Activated CD8-positive, alpha-beta T cell treated with anti-CD3 and anti-CD28 coated beads, Interleukin-2, amount 10 ng/mL, durations not matched to agents 7 days and 5 days (primary cell): ENCODE measurements around the gene ARFRP1. TPM values are rescaled to one million over a fixed set of nuclear protein-coding genes. Genes with fewer than 3 reads are reported as not detected.
A peak's percentile ranks its signal among the peaks of the same experiment; 100 is the strongest.
"Not testable (repeated sequence)": the region's sequence is repeated elsewhere in the genome, so short reads cannot be mapped to it uniquely, and the experiment has no call there.

ENCODE experiments used
- ATAC-seq: fragments of 150-1000 bp; cut with Tn5 transposase; one replicate; pipeline ENCODE4 v1.10.0; 2021; ENCODE audit warnings: moderate library complexity
- CTCF ChIA-PET: fragments of 350-600 bp; sonication (Branson Sonifier 250); formaldehyde crosslinking; loops from one replicate; lab custom pipeline; 2021; ENCODE audit warnings: antibody characterized with exemption; lab: Charles Lee
- POLR2A ChIA-PET: fragments of 350-600 bp; sonication (Branson Sonifier 250); formaldehyde crosslinking; loops from one replicate; lab custom pipeline; 2021; ENCODE audit warnings: antibody characterized with exemption; lab: Charles Lee
- DNase-seq: peaks from one replicate; pipeline ENCODE4 v3.0.0-alpha.2; 2020
- H3K27ac Mint-ChIP-seq: one replicate; pipeline ENCODE4 v1.8.0; 2021; ENCODE audit warnings: mild to moderate bottlenecking, mixed read lengths
- H3K27me3 Mint-ChIP-seq: one replicate; pipeline ENCODE4 v1.8.0; 2021; ENCODE audit warnings: low read depth, mixed read lengths
- H3K36me3 Mint-ChIP-seq: one replicate; pipeline ENCODE4 v1.8.0; 2021; ENCODE audit warnings: low read depth, mixed read lengths
- H3K4me1 Mint-ChIP-seq: one replicate; pipeline ENCODE4 v1.8.0; 2021; ENCODE audit warnings: low read depth, mixed read lengths
- H3K4me3 Mint-ChIP-seq: one replicate; pipeline ENCODE4 v1.8.0; 2021; ENCODE audit warnings: mild to moderate bottlenecking, mixed read lengths
- H3K9me3 Mint-ChIP-seq: one replicate; pipeline ENCODE4 v1.8.0; 2022; ENCODE audit warnings: mixed read lengths; ENCODE audit not compliant: insufficient read depth
- total RNA-seq, 2 experiments: library from RNA; stranded (reverse); gene quantifications; one replicate each; pipeline ENCODE4 v1.2.3, GENCODE V29; 2021

Gene ARFRP1
- total RNA-seq, 2 experiments from 2014 or later = 55.2 to 57.6 TPM

DNA sequence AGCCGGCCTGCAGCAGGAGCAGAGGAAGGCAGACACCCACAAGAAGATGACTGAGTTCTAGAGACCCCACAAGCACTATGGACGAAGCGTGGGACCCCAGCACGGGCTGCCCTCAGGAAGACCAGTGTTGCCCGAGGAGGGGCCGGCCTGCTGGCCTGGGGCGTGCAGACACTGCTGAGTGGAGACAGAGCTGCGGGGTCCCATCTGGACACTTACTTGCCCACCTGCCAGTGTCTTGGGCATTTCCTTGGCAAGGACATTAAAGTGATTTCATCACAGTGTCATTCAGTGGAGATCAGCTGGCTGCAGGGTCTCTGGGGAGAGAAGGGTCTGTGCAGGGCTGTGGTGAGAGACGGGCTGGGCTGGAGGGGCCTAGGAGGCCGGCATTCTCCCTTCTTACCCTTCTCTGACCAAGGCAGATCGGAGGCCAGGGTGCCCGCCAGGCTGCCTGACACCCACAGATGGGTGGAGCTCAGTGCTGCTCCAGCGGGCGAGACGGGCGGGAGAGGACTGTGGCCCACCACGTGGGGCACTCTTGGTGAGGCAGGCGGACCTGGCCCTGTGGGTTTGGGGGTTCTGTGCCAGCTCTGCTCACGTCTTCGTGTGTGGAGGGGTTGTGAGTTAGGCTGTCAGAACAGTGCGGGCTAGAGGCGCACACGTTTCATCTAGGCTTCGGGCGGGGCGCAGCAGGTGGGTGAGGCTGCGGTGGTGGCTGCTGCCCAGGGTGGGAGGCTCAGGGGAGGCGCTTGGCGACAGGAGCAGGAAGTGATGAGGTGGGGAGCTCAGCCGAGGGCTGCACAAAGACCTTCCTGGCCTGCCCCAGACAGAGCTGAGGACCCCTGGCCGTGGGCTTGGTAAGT is 28.3 kb upstream of the ARFRP1 start, which contains the start of gene LIME1:
Gene LIME1 (plus strand): TSS at position 806 of the 860 bp plus-strand sequence. CDS start 886 bp downstream, outside the sequence.
- Mint-ChIP-seq H3K27ac (peak within 1 kb of the TSS; percentile 92), H3K4me3 (peak within 1 kb of the TSS; percentile 87), H3K27me3 (no peaks in the 10 kb centered on the region), H3K9me3 (no peaks in the 10 kb centered on the region), H3K36me3 (peaks cover 33% of the 10 kb centered on the region), H3K4me1 (peaks cover 29% of the 10 kb centered on the region)
- ATAC-seq (peak; percentile 49), DNase-seq (peak; percentile 90)
- POLR2A ChIA-PET = interaction anchor here (0.6 to 2.5 kb wide), 8 partner anchors 9 to 303 kb away, joined by 3 to 19 read pairs (median 4); partner anchors contain the start of genes ARFRP1, TPD52L2 and ZGPAT
- CTCF ChIA-PET = interaction anchor here (0.7 to 5.3 kb wide), 13 partner anchors 8 to 199 kb away, joined by 3 to 70 read pairs (median 3); partner anchors contain the start of genes ARFRP1, PTK6, STMN3 and TPD52L2

DNA sequence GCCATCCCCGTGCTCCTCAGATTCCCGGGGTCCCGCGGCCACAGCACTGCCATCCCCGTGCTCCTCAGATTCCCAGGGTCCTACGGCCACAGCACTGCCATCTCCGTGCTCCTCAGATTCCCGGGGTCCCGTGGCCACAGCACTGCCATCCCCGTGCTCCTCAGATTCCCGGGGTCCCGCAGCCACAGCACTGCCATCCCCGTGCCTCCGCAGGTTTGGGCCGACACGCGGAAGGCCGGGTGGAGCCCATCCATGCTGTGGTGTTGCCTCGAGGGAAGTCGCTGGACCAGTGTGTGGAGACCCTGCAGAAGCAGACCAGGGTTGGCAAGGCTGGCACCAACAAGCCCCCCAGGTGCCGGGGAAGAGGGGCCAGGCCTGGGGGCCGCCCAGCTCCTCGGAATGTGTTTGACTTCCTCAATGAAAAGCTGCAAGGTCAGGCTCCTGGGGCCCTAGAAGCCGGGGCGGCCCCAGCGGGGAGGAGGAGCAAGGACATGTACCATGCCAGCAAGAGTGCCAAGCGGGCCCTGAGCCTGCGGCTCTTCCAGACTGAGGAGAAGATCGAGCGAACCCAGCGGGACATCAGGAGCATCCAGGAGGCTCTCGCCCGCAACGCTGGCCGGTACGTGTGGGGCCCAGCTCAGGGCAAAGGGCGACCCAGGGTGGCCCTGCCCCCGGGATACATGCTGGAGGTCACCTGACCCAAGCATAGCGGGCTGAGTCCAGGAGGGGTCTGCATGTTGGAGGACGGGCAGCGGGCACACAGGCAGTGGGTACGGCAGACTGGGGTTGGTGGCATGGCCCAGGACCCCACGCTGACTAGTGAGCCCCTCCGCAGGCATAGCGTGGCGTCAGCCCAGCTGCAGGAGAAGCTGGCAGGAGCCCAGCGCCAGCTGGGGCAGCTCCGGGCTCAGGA is 27.4 kb upstream of the ARFRP1 start:
- DNase-seq = peak; percentile 20
- ATAC-seq = no peak
- peaks cover 29% of the 10 kb centered on the region for H3K4me1 Mint-ChIP-seq
- CTCF ChIA-PET = interaction anchor here (0.6 to 5.3 kb wide), 6 partner anchors 16 to 198 kb away, joined by 3 to 70 read pairs (median 5); partner anchors contain the start of genes ARFRP1, PTK6, TPD52L2 and ZGPAT
- peak overlapping the region; percentile 92 for H3K27ac Mint-ChIP-seq
- POLR2A ChIA-PET = interaction anchor here (0.6 to 2.5 kb wide), 4 partner anchors 27 to 129 kb away, joined by 3 to 19 read pairs (median 9); partner anchors contain the start of genes ARFRP1, TPD52L2 and ZGPAT
- no peaks in the 10 kb centered on the region for H3K9me3 Mint-ChIP-seq
- H3K27me3 Mint-ChIP-seq = no peaks in the 10 kb centered on the region
- H3K36me3 Mint-ChIP-seq = peaks cover 33% of the 10 kb centered on the region
- H3K4me3 Mint-ChIP-seq = peak overlapping the region; percentile 87

DNA sequence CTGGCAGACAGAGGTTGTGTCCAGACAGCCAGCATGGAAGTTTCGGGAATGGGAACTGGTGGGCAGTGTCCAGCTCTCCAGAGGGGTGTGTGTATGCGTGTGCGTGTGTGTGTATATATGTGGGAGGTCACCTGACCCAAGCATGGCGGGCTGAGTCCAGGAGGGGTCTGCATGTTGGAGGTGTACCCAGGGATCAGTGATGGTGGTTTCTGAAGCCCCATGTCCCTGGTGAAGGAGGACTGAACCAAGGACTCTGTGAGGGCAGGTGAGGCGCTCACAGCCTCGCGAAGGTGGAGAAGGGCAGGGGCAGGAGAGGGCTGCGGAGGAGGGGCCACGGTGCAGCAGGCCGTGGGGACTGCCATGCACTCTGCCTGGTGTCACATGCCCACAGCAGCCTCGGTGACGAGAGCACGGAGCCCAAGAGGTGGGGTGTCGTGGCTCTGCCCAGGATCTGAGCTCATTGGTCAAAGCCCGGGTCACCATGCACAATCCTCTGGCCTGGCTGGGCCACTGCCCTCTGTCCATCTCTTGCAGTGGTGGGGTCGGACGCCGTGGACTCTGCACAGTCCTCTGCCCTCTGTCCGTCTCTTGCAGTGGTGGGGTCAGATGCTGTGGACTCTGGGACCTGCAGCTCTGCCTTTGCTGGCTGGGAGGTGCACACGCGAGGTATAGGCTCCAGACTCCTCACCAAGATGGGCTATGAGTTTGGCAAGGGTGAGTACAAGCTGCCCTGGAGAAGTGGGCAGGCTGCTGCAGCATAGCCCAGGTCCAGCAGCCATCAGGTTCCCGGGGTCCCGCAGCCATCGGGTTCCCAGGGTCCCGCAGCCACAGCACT is 26.6 kb upstream of the ARFRP1 start:
- ChIA-PET CTCF (interaction anchor here (0.6 to 5.3 kb wide), 3 partner anchors 27 to 42 kb away, joined by 3 to 70 read pairs (median 3); partner anchors contain the start of genes ARFRP1 and ZGPAT), POLR2A (interaction anchor here (2.5 kb wide), 1 partner anchor 130 kb away, joined by 14 read pairs; the partner anchor contains the start of gene TPD52L2)
- no peak for ATAC-seq
- H3K4me1 Mint-ChIP-seq = peaks cover 29% of the 10 kb centered on the region
- peak; percentile 21 for DNase-seq
- H3K9me3 Mint-ChIP-seq = no peaks in the 10 kb centered on the region
- H3K36me3 Mint-ChIP-seq = peaks cover 37% of the 10 kb centered on the region
- no peaks in the 10 kb centered on the region for H3K27me3 Mint-ChIP-seq
- H3K4me3 Mint-ChIP-seq = no peak overlapping the region
- H3K27ac Mint-ChIP-seq = no peak overlapping the region

DNA sequence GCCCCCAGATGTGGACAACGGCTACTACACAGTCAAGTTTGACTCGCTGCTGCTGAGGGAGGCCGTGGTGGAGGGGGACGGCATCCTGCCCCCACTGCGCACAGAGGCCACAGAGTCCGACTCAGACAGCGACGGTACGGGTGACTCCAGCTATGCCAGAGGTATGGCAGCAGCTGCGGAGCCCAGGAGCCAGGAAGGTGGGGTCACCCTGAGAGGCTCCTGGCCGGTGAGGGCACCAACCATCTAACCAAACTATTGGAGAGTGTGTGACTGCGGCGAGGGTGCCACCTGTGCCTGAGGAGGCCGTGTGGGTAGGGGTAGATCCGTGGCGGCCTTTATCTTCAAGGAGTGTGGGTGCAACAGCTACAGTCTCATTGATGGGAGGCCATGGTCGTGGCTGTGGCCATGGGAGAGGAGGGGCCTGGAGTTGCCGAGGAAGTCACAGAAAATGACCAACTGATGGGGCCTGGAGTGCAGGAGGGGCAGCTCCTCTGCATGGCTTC is 25.9 kb upstream of the ARFRP1 start:
- H3K36me3 Mint-ChIP-seq = peaks cover 42% of the 10 kb centered on the region
- no peaks in the 10 kb centered on the region for H3K9me3 Mint-ChIP-seq
- ATAC-seq (no peak), DNase-seq (no peak)
- H3K4me1 Mint-ChIP-seq = peaks cover 31% of the 10 kb centered on the region
- POLR2A ChIA-PET = interaction anchor here (1.2 kb wide), 1 partner anchor 26 kb away, joined by 3 read pairs; the partner anchor contains the start of genes ARFRP1 and ZGPAT
- CTCF ChIA-PET = interaction anchor here (0.7 kb wide), 1 partner anchor 27 kb away, joined by 3 read pairs; no protein-coding TSS in a partner anchor
- H3K27me3 Mint-ChIP-seq = no peaks in the 10 kb centered on the region
- no peak overlapping the region for H3K4me3 Mint-ChIP-seq
- H3K27ac Mint-ChIP-seq = peak overlapping the region; percentile 32

DNA sequence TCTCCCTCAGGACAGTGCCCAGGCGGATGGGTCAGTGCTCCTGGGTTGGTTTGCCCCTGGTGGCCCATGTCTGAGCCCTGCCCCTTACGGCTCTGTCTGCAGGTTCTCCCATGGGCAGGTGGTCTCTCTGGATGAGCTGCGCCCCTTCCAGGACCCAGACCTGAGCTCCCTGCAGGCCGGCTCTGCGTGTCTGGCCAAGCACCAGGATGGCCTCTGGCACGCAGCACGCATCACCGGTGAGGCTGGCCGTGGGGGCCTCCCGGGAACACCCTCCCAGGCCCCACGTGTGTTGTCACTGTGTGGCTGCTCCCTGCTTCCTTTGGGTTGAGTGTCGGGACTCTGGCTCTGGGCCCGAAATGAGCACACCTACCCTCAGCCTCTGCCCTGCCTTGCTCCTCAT is 25.3 kb upstream of the ARFRP1 start:
- H3K9me3 Mint-ChIP-seq = no peaks in the 10 kb centered on the region
- CTCF ChIA-PET = interaction anchor here (0.7 kb wide), 1 partner anchor 27 kb away, joined by 3 read pairs; no protein-coding TSS in a partner anchor
- no peaks in the 10 kb centered on the region for H3K27me3 Mint-ChIP-seq
- POLR2A ChIA-PET = interaction anchor here (1.2 kb wide), 1 partner anchor 26 kb away, joined by 3 read pairs; the partner anchor contains the start of genes ARFRP1 and ZGPAT
- H3K36me3 Mint-ChIP-seq = peaks cover 48% of the 10 kb centered on the region
- no peak overlapping the region for H3K4me3 Mint-ChIP-seq
- DNase-seq = no peak
- ATAC-seq = no peak
- peaks cover 36% of the 10 kb centered on the region for H3K4me1 Mint-ChIP-seq
- no peak overlapping the region for H3K27ac Mint-ChIP-seq

DNA sequence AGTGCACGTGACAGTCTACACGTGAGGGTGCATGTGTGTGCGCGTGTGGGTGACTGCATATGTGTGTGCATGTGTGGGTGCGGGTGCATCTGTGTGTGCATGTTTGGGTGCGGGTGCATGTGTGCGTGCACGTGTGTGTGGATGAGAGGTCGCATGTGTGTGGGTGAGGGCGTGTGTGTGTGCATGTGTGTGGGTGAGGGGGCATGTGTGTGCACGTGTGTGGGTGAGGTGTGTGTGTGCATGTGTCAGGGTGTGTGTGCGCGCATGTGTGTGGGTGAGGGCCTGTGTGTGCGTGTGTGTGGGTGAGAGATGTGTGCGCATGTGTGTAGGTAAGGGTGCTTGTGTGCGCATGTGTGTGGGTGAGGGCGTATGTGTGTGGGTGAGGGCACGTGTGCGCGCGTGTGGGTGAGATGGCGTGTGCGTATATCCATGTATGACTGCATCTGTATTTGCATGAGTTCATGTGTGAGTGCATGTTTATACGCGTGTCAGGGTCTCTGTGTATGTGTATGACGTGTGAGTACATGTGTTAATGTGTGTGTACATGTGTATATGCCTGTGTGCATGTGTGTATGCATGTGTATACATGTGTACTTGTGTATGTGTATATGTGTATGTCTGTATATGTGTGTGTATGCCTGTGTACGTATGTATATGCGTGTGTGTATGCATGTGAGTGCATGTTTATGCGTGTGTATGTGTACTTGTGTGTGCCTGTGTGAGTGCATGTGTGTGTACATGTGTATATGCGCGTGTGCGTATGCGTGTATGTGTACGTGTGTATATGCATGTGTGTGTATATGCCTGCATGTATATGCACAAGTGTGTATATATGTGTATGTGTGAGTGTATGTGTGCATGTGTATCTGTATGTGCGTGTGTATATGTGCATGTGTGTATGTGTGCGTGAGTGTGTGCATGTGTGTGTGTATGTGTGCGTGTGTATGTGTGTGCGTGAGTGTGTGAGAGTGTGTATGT is 24.6 kb upstream of the ARFRP1 start:
- Mint-ChIP-seq H3K4me1 (peaks cover 42% of the 10 kb centered on the region), H3K27ac (no peak overlapping the region), H3K9me3 (peaks cover 3% of the 10 kb centered on the region), H3K27me3 (no peaks in the 10 kb centered on the region), H3K36me3 (peaks cover 51% of the 10 kb centered on the region), H3K4me3 (no peak overlapping the region)
- ATAC-seq = no peak
- CTCF ChIA-PET = no interaction called here
- POLR2A ChIA-PET = interaction anchor here (1.2 kb wide), 1 partner anchor 25 kb away, joined by 3 read pairs; the partner anchor contains the start of genes ARFRP1 and ZGPAT
- peak; percentile 20 for DNase-seq

DNA sequence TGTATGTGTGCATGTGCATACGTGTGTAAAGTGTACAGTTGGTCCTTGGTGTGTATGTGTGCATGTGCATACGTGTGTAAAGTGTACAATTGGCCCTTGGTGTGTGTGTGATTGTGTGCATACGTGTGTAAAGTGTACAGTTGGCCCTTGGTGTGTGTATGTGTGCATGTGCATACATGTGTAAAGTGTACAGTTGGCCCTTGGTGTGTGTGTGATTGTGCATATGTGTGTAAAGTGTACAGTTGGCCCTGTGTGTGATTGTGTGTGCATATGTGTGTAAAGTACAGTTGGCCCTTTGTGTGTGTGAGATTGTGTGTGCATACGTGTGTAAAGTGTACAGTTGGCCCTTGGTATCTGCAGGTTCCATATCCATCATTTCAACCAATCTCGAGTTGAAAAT is 23.6 kb upstream of the ARFRP1 start:
- POLR2A ChIA-PET = interaction anchor here (1.0 to 1.1 kb wide), 2 partner anchors 24 to 131 kb away, joined by 4 read pairs; partner anchors contain the start of genes ARFRP1 and ZGPAT
- Mint-ChIP-seq H3K36me3 (peaks cover 50% of the 10 kb centered on the region), H3K9me3 (peaks cover 3% of the 10 kb centered on the region), H3K27me3 (no peaks in the 10 kb centered on the region), H3K4me3 (no peak overlapping the region), H3K27ac (no peak overlapping the region), H3K4me1 (peaks cover 44% of the 10 kb centered on the region)
- DNase-seq = no peak
- no peak for ATAC-seq
- CTCF ChIA-PET = interaction anchor here (1.1 kb wide), 1 partner anchor 24 kb away, joined by 3 read pairs; the partner anchor contains the start of genes ARFRP1 and ZGPAT

DNA sequence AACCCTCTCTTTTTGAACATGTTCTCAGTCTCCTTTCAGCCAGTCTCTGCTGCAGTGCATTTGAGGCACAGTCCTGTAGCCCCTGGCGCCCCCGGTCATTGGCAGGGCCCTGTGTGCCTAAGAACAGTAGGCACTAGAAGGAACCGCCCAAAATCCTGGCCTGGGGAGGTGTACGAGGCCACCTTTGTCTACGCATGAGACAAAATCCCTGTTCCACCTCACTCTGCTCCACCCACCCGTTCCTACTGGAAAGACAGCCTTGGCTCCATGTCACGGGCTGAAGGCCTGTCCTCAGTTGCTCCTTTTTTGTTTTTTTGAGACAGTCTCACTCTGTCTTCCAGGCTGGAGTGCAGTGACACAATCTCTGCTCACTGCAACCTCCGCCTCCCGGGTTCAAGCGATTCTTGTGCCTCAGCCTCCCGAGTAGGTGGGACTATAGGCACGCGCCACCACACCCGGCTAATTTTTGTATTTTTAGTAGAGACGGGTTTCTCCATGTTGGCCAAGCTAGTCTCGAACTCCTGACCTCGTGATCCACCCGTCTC is 22.5 kb upstream of the ARFRP1 start:
- H3K27me3 Mint-ChIP-seq, H3K27ac Mint-ChIP-seq, H3K9me3 Mint-ChIP-seq, H3K4me3 Mint-ChIP-seq, ATAC-seq: not testable (repeated sequence)
- POLR2A ChIA-PET = interaction anchor here (1.0 to 1.1 kb wide), 2 partner anchors 23 to 132 kb away, joined by 4 read pairs; partner anchors contain the start of genes ARFRP1 and ZGPAT
- Mint-ChIP-seq H3K4me1 (peaks cover 32% of the 10 kb centered on the region), H3K36me3 (peaks cover 47% of the 10 kb centered on the region)
- CTCF ChIA-PET = interaction anchor here (1.1 kb wide), 1 partner anchor 23 kb away, joined by 3 read pairs; the partner anchor contains the start of genes ARFRP1 and ZGPAT
- DNase-seq = peak; percentile 20
